Lower leg skin (tissue), 4 donors: ENCODE results near the gene SMARCA2. TPM values are rescaled to one million over a fixed set of nuclear protein-coding genes. Genes with fewer than 3 reads are reported as not detected.

Source experiments
- DNase-seq, 2 donors: peaks; one replicate each; pipeline ENCODE4 v3.0.0-alpha.2; 2019; ENCODE audit warnings: low spot score in 2 of 2
- H3K4me3 ChIP-seq: fragments of 200-600 bp; sonication (generic); 2 replicates; pipeline ENCODE4 v1.5.1; 2017; ENCODE audit warnings: mild to moderate bottlenecking, low read depth; ENCODE audit not compliant: poor library complexity, severe bottlenecking
- POLR2A ChIP-seq, 2 donors: fragments of 450-650 bp; IDR thresholded peaks; one replicate each; pipeline ENCODE4 v1.6.1; 2016 to 2017; ENCODE audit warnings: antibody characterized with exemption in 2 of 2, mild to moderate bottlenecking in 1 of 2, moderate library complexity in 1 of 2
- WGBS, 2 donors: methylation state at CpG; one replicate each; pipeline ENCODE4 v1.1.5; 2018; 5-methylcytosine and 5-hydroxymethylcytosine counted together
- intact Hi-C: fragments of 100-400 bp; cut with DNase I; formaldehyde crosslinking; loops from one replicate; pipeline ENCODE4 v1.15.0; 2023; ENCODE audit warnings: low total_unique reads
- total RNA-seq, 4 donors: library from RNA; depleted of rRNA; stranded (reverse); fragments of >200 nt; gene quantifications; one replicate each; pipeline ENCODE4 v1.1.0, GENCODE V29; 2016
- TF ChIP-seq, protein P1 (sequence below), 3 donors: fragments of 450-650 bp; IDR thresholded peaks; one replicate each; pipeline ENCODE4 v1.5.1; 2016; ENCODE audit warnings: antibody characterized with exemption in 3 of 3, mild to moderate bottlenecking in 3 of 3, moderate library complexity in 2 of 3

SMARCA2 gene
- total RNA-seq, 4 donors from 2014 or later: 111 to 130 (median 114) TPM

DNA sequence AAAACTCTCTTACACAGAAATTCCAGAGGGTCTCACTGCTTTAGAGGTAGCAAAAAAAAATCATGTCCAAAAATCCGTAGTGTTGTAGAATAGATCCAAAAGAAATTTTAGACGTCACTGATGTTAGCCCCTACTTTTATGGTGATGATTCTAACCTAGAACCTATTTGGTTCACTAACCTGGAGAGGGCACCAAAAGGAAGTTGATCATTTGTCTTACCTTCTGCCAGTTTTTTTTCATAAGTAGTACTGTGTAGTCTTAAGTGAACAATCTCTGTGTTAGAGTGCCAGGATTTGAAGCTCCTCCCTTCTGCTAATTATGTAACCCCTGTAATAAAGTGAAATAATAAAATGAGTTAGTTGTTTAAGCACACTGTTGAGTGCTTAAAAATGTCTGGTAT is 215.2 kb downstream of the SMARCA2 start:
- intact Hi-C loops: no loop called here
- no peak overlapping the region for H3K4me3 ChIP-seq
- TF ChIP-seq POLR2A (IDR thresholded peaks at IDR 0.05): no peak
- TF ChIP-seq, protein P1, sequence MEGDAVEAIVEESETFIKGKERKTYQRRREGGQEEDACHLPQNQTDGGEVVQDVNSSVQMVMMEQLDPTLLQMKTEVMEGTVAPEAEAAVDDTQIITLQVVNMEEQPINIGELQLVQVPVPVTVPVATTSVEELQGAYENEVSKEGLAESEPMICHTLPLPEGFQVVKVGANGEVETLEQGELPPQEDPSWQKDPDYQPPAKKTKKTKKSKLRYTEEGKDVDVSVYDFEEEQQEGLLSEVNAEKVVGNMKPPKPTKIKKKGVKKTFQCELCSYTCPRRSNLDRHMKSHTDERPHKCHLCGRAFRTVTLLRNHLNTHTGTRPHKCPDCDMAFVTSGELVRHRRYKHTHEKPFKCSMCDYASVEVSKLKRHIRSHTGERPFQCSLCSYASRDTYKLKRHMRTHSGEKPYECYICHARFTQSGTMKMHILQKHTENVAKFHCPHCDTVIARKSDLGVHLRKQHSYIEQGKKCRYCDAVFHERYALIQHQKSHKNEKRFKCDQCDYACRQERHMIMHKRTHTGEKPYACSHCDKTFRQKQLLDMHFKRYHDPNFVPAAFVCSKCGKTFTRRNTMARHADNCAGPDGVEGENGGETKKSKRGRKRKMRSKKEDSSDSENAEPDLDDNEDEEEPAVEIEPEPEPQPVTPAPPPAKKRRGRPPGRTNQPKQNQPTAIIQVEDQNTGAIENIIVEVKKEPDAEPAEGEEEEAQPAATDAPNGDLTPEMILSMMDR (IDR thresholded peaks at IDR 0.05): no peak
- WGBS, 2 donors: 89 to 100% methylated on average over 2 of the region's 2 CpGs
- DNase-seq: no peak

DNA sequence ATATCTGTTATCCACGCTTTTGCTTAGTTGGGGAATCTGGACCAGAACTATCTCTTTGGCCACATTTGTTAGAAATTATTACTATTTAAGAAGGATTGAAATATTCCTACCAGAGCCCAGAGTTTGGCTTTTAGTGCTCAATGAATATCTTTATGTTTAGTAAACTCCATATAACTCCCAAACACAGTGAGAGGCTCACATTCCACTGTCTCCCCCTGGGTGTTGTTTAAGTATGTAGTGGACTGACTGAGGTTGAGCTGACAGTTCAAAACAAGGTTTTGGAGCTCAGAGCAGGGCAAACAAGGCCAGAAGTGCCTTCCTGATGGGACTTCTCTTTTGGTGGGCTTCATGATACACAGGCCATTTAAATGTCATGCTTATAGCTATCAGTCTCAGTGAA is 216.0 kb downstream of the SMARCA2 start:
- DNase-seq: no peak
- H3K4me3 ChIP-seq: no peak overlapping the region
- WGBS, 2 donors: 100% methylated on average over 1 of the region's 1 CpG
- intact Hi-C loops: no loop called here
- no peak for TF ChIP-seq POLR2A (IDR thresholded peaks at IDR 0.05)

DNA sequence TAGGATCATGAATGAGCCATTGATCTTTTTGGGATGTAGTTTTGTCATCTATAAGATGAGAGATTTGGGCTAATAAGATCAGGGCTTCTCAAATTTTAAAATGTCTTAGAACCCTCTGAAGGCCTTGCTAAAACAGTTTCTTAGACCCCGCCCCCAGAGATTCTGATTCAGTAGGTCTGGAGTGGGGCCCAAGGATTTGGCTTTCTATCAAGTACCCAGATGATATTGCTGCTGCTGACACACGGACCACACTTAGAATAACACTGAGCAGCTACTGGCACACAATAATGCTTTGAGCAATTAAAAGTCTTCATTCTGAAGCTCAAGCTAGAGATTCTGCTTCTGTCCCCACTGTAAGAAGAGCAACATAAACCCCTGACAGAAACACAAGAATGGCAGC is 216.7 kb downstream of the SMARCA2 start:
- no peak overlapping the region for H3K4me3 ChIP-seq
- WGBS, 2 donors: 51% methylated on average over 2 of the region's 2 CpGs
- intact Hi-C loops: no loop called here
- TF ChIP-seq POLR2A (IDR thresholded peaks at IDR 0.05): no peak
- TF ChIP-seq, protein P1 (IDR thresholded peaks at IDR 0.05): no peak
- DNase-seq: no peak

DNA sequence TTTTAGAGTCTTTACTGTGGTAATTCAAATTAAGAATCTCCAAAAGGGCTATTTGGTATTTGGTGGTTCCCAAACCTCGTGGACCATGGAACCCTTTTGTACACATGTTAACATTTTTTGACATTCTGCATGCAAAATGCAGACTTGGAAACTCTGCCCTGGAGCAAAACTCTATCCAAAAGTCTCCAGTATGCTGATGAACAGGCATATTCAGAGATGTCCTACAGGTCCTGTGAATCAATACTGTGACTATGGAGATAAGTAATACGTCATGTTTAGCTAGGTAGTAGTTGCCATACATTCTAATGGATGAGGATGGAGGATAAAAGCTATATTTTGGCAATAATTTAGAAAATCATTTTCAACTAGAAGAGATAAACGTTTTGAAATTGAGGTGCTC is 218.1 kb downstream of the SMARCA2 start:
- WGBS, 2 donors: 68 to 77% methylated on average over 3 of the region's 3 CpGs
- DNase-seq: no peak
- intact Hi-C loops: no loop called here
- H3K4me3 ChIP-seq: no peak overlapping the region
- TF ChIP-seq, protein P1 (IDR thresholded peaks at IDR 0.05): no peak
- TF ChIP-seq POLR2A (IDR thresholded peaks at IDR 0.05): no peak

DNA sequence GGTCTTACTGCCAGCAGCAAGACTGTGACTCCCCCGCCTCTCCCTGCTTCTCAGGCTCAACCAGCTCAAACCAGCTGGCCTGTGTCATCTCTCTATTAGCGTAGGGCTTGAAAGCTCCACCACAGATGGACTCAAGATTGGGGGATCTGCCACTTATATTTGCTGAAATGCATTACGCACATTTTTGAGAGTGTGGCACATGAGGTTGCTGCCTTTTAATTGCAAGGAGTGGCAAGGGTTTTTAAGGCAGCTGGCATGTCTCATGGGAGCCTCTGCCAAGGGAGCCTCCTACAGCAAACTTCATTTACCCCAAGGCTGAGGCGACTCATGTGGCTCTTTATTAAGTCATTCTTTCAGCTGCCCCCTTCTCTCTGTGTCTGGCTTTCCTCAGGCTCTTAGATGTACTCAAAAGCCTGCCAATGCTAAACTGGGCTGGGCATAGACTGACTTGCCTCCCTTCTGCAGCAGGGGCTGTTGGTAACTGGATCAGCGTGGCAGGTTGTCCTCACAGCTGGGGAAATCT is 219.3 kb downstream of the SMARCA2 start:
- intact Hi-C loops: no loop called here
- no peak overlapping the region for H3K4me3 ChIP-seq
- DNase-seq: peak in 1 of 2 donors; percentile 21
- WGBS, 2 donors: 34 to 37% methylated on average over 5 of the region's 5 CpGs
- no peak for TF ChIP-seq POLR2A (IDR thresholded peaks at IDR 0.05)
- TF ChIP-seq, protein P1 (IDR thresholded peaks at IDR 0.05): no peak

DNA sequence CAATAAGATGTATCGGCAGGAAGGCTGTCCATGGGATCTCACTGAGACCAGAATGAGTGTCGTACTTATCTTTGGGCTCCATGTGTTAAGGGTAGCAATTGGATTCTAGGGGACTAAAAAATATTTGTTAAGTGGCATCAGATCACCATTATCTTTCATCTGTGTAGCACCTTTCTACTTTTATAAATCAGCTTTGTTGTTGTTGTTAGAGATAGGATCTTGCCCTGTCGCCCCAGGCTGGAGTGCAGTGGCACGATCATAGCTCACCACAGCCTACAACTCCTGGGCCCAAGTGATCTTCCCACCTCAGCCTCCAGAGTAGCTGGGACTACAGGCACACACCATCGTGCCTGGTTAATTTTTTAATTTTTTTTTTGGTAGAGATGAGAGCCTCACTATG is 220.5 kb downstream of the SMARCA2 start:
- no peak for DNase-seq
- intact Hi-C loops: no loop called here
- 57 to 76% methylated on average over 5 of the region's 5 CpGs for WGBS, 2 donors
- no peak for TF ChIP-seq POLR2A (IDR thresholded peaks at IDR 0.05)
- TF ChIP-seq, protein P1 (IDR thresholded peaks at IDR 0.05): no peak
- no peak overlapping the region for H3K4me3 ChIP-seq
